ENCODE measurements around the gene SLC26A8.

The SLC26A8 gene

GRCh38 chr6:36032261-36032660 is 7.8 kb upstream of the SLC26A8 start:
- no peak overlapping the region for H3K9ac ChIP-seq (ENCODE audit: low read depth, low read length)

GRCh38 chr6:36029464-36029863 is 5.0 kb upstream of the SLC26A8 start:
- Histone ChIP-seq H3K9ac (ENCODE audit: low read depth, low read length) (no peak overlapping the region), H3K27me3 (ENCODE audit: control insufficient read depth, insufficient read depth, low read length) (peaks cover 11% of the 10 kb centered on the region; the same call in 1 of the 2 replicates), H3K4me3 (ENCODE audit: low read depth, low read length) (peak overlapping the region; percentile 98), H3K36me3 (ENCODE audit: control insufficient read depth, insufficient read depth, low read length) (no peaks in the 10 kb centered on the region), H3K27ac (ENCODE audit: low read depth, low read length) (no peak overlapping the region), H3K9me3 (ENCODE audit: control insufficient read depth, insufficient read depth, low read length) (no peaks in the 10 kb centered on the region), H3K4me1 (ENCODE audit: control insufficient read depth, insufficient read depth, low read length) (peaks cover 35% of the 10 kb centered on the region)

More at GRCh38 chr6:36032261-36032660, 7.8 kb upstream of the SLC26A8 start:
- Histone ChIP-seq H3K4me3 (ENCODE audit: low read depth, low read length) (no peak overlapping the region), H3K27ac (ENCODE audit: low read depth, low read length) (no peak overlapping the region), H3K27me3 (ENCODE audit: control insufficient read depth, insufficient read depth, low read length) (no peaks in the 10 kb centered on the region), H3K9me3 (ENCODE audit: control insufficient read depth, insufficient read depth, low read length) (no peaks in the 10 kb centered on the region), H3K4me1 (ENCODE audit: control insufficient read depth, insufficient read depth, low read length) (peaks cover 16% of the 10 kb centered on the region), H3K36me3 (ENCODE audit: control insufficient read depth, insufficient read depth, low read length) (no peaks in the 10 kb centered on the region)

- peaks cover 11% of the 10 kb centered on the region; the same call in 1 of the 2 replicates for H3K27me3 ChIP-seq (ENCODE audit: control insufficient read depth, insufficient read depth, low read length)
- H3K36me3 ChIP-seq (ENCODE audit: control insufficient read depth, insufficient read depth, low read length), result no peaks in the 10 kb centered on the region
- no peaks in the 10 kb centered on the region for H3K9me3 ChIP-seq (ENCODE audit: control insufficient read depth, insufficient read depth, low read length)
- peaks cover 35% of the 10 kb centered on the region for H3K4me1 ChIP-seq (ENCODE audit: control insufficient read depth, insufficient read depth, low read length)
- H3K9ac ChIP-seq (ENCODE audit: low read depth, low read length), result peak overlapping the region; percentile 82
- H3K27ac ChIP-seq (ENCODE audit: low read depth, low read length), result no peak overlapping the region
- peak overlapping the region; percentile 98 for H3K4me3 ChIP-seq (ENCODE audit: low read depth, low read length)
These were observed 4.5 kb upstream of the SLC26A8 start for GRCh38 chr6:36028877-36029324.

DNA sequence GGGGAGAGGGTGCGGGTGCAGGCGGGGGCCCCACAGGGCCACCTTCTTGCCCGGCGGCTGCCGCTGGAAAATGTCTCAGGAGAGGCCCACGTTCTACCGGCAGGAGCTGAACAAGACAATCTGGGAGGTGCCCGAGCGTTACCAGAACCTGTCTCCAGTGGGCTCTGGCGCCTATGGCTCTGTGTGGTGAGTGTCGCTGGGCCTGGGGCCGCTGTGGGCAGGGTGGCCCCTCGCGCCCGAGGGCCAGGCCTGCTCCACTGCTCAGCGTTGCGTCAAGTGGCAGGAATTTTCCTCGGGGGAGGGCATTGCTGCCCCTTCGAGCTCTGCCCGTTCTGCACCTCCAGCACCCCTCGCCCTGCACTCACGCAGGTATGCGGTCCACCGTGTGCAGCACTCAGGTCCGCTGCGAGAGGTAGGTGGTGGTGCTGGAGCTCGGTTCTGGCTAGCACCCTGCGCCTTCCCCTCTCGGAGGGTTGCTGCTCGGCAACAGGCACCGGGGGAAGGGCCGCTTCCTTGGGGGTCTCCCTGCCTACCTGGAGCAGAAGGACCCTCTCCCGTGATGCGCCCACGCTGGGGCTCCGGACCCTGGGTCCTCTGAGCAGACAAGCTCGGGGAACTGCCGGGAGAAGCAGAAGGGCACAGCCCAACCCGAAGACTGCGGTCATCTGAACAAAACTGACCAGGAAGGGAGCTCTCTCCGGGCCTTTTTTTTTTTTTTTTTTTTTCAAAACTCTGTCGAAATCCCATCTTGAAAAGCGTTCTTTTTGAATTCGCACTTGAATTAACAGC is 3.8 kb upstream of the SLC26A8 start:
- H3K9ac ChIP-seq (ENCODE audit: low read depth, low read length), result peak overlapping the region; percentile 82
- H3K27ac ChIP-seq (ENCODE audit: low read depth, low read length), result peak overlapping the region; percentile 86
- no peaks in the 10 kb centered on the region for H3K36me3 ChIP-seq (ENCODE audit: control insufficient read depth, insufficient read depth, low read length)
- no peaks in the 10 kb centered on the region for H3K9me3 ChIP-seq (ENCODE audit: control insufficient read depth, insufficient read depth, low read length)
- H3K4me1 ChIP-seq (ENCODE audit: control insufficient read depth, insufficient read depth, low read length), result peaks cover 36% of the 10 kb centered on the region
- peak overlapping the region; percentile 98 for H3K4me3 ChIP-seq (ENCODE audit: low read depth, low read length)
- H3K27me3 ChIP-seq (ENCODE audit: control insufficient read depth, insufficient read depth, low read length), result peaks cover 11% of the 10 kb centered on the region; the same call in 1 of the 2 replicates

- H3K9ac ChIP-seq (ENCODE audit: low read depth, low read length), result peak within 1 kb of the TSS; percentile 82
- no peaks in the 10 kb centered on the region for H3K9me3 ChIP-seq (ENCODE audit: control insufficient read depth, insufficient read depth, low read length)
- peaks cover 36% of the 10 kb centered on the region for H3K4me1 ChIP-seq (ENCODE audit: control insufficient read depth, insufficient read depth, low read length)
- no peaks in the 10 kb centered on the region for H3K36me3 ChIP-seq (ENCODE audit: control insufficient read depth, insufficient read depth, low read length)
- H3K27me3 ChIP-seq (ENCODE audit: control insufficient read depth, insufficient read depth, low read length), result peaks cover 11% of the 10 kb centered on the region; the same call in 1 of the 2 replicates
- peak within 1 kb of the TSS; percentile 86 for H3K27ac ChIP-seq (ENCODE audit: low read depth, low read length)
- H3K4me3 ChIP-seq (ENCODE audit: low read depth, low read length), result peak within 1 kb of the TSS; percentile 98
These were observed 3.2 kb upstream of the SLC26A8 start, which contains the start of gene MAPK14 for GRCh38 chr6:36027501-36028087. Gene MAPK14 (plus strand): TSS chr6:36027808. CDS start chr6:36028158, 350 bp downstream.

DNA sequence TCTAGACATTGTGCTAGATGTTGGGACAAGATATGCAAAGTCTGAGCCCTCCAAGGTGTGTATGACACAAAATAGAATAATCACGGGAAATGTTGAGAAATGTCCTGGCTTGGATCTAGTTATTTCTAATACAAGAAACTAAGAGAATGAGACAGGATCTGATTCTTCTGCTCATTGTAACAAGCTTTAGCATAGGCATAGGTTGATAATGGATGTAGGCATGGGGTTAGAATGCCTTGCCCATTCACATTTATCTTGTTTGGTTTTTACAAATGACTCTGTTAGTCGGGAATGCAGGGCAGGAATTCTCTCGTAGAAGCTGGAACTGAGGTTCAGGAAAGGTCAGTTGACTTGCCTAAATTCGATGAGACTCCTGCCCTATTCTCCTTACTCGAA is 1.5 kb upstream of the SLC26A8 start:
- H3K36me3 ChIP-seq (ENCODE audit: control insufficient read depth, insufficient read depth, low read length), result no peaks in the 10 kb centered on the region
- H3K27ac ChIP-seq (ENCODE audit: low read depth, low read length), result peak overlapping the region; percentile 49
- H3K4me3 ChIP-seq (ENCODE audit: low read depth, low read length), result no peak overlapping the region
- peaks cover 11% of the 10 kb centered on the region; the same call in 1 of the 2 replicates for H3K27me3 ChIP-seq (ENCODE audit: control insufficient read depth, insufficient read depth, low read length)
- H3K9me3 ChIP-seq (ENCODE audit: control insufficient read depth, insufficient read depth, low read length), result no peaks in the 10 kb centered on the region
- H3K9ac ChIP-seq (ENCODE audit: low read depth, low read length), result no peak overlapping the region
- peaks cover 36% of the 10 kb centered on the region for H3K4me1 ChIP-seq (ENCODE audit: control insufficient read depth, insufficient read depth, low read length)

- peak overlapping the region; percentile 40 for H3K27ac ChIP-seq (ENCODE audit: low read depth, low read length)
- 0 out of 2 replicates have a peak overlapping the region, but pooled peaks have one; percentile 58 for H3K4me3 ChIP-seq (ENCODE audit: low read depth, low read length)
- H3K9ac ChIP-seq (ENCODE audit: low read depth, low read length), result no peak overlapping the region
- no peaks in the 10 kb centered on the region for H3K9me3 ChIP-seq (ENCODE audit: control insufficient read depth, insufficient read depth, low read length)
- H3K36me3 ChIP-seq (ENCODE audit: control insufficient read depth, insufficient read depth, low read length), result no peaks in the 10 kb centered on the region
- H3K4me1 ChIP-seq (ENCODE audit: control insufficient read depth, insufficient read depth, low read length), result peaks cover 36% of the 10 kb centered on the region
- H3K27me3 ChIP-seq (ENCODE audit: control insufficient read depth, insufficient read depth, low read length), result peaks cover 11% of the 10 kb centered on the region; the same call in 1 of the 2 replicates
These were observed 955 bp upstream of the SLC26A8 start for GRCh38 chr6:36025260-36025931.

DNA sequence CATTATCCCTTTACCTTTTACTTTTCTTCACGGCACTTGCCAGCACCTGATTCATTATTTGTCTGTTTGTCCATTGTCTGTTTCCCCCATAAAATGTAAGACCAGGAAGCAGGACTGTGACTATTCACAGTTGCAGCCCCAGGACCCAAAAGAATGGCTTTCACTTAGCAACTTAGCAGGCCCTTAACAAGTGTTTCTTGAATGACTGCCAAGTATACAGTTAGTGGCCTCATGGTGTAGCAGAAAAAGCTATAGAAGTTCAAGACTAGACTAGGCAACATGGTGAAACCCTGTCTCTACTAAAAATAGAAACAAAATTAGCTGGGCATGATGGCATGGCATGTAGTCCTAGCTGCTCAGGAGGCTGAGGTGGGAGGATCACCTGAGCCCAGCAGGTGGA is 4.3 kb downstream of the SLC26A8 start:
- H3K27me3 ChIP-seq (ENCODE audit: control insufficient read depth, insufficient read depth, low read length), result peaks cover 7% of the 10 kb centered on the region; the same call in 1 of the 2 replicates

DNA sequence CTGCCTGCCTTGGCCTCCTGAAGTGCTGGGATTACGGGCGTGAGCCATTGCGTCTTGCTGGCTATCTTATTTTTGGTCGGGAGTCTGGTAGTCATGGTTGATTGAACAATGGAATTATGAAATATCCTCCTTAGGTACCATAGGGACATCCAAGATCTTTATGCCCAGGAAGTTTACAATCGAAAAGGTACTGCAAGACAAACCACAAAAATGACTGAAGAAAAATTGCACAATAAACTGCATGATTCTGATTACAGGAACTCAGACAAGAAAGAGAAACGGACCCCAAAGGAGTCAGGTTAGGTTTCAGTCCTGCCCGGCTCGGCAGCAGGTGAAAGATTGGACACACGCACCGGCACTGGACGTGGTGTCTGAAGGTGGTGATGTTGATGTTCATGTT is 5.3 kb downstream of the SLC26A8 start:
- H3K27me3 ChIP-seq (ENCODE audit: control insufficient read depth, insufficient read depth, low read length), result no peaks in the 10 kb centered on the region
- H3K4me3 ChIP-seq (ENCODE audit: low read depth, low read length), result no peak overlapping the region
- H3K36me3 ChIP-seq (ENCODE audit: control insufficient read depth, insufficient read depth, low read length), result no peaks in the 10 kb centered on the region
- no peak overlapping the region for H3K27ac ChIP-seq (ENCODE audit: low read depth, low read length)
- H3K9ac ChIP-seq (ENCODE audit: low read depth, low read length), result no peak overlapping the region
- no peaks in the 10 kb centered on the region for H3K9me3 ChIP-seq (ENCODE audit: control insufficient read depth, insufficient read depth, low read length)
- peaks cover 7% of the 10 kb centered on the region for H3K4me1 ChIP-seq (ENCODE audit: control insufficient read depth, insufficient read depth, low read length)

More for the DNA sequence above, 4.3 kb downstream of the SLC26A8 start:
- Histone ChIP-seq H3K9ac (ENCODE audit: low read depth, low read length) (no peak overlapping the region), H3K36me3 (ENCODE audit: control insufficient read depth, insufficient read depth, low read length) (no peaks in the 10 kb centered on the region), H3K9me3 (ENCODE audit: control insufficient read depth, insufficient read depth, low read length) (no peaks in the 10 kb centered on the region), H3K4me3 (ENCODE audit: low read depth, low read length) (no peak overlapping the region), H3K4me1 (ENCODE audit: control insufficient read depth, insufficient read depth, low read length) (peaks cover 14% of the 10 kb centered on the region), H3K27ac (ENCODE audit: low read depth, low read length) (no peak overlapping the region)

- Histone ChIP-seq H3K4me1 (ENCODE audit: control insufficient read depth, insufficient read depth, low read length) (peaks cover 3% of the 10 kb centered on the region; the same call in 1 of the 2 replicates), H3K36me3 (ENCODE audit: control insufficient read depth, insufficient read depth, low read length) (no peaks in the 10 kb centered on the region), H3K27me3 (ENCODE audit: control insufficient read depth, insufficient read depth, low read length) (no peaks in the 10 kb centered on the region), H3K9me3 (ENCODE audit: control insufficient read depth, insufficient read depth, low read length) (no peaks in the 10 kb centered on the region), H3K9ac (ENCODE audit: low read depth, low read length) (no peak overlapping the region), H3K4me3 (ENCODE audit: low read depth, low read length) (no peak overlapping the region), H3K27ac (ENCODE audit: low read depth, low read length) (no peak overlapping the region)
These were observed 6.1 kb downstream of the SLC26A8 start for GRCh38 chr6:36018339-36018738.

All from HUES48 (cell line).